HEK293T (cell line): ENCODE measurements around the gene RANBP9.

Experiments used
- CTCF ChIA-PET: fragments of 350-600 bp; formaldehyde crosslinking; extraction: SDS; loops from one replicate; lab custom pipeline; 2021; ENCODE audit warnings: antibody characterized with exemption, inconsistent platforms; lab: Yijun Ruan, JAX
- POLR2A ChIA-PET: fragments of 350-600 bp; formaldehyde crosslinking; extraction: SDS; loops from one replicate; lab custom pipeline; 2020; ENCODE audit warnings: antibody characterized with exemption, inconsistent platforms; lab: Yijun Ruan, JAX
- DNase-seq: peaks from one replicate; pipeline ENCODE4 v3.0.0; 2012; ENCODE audit warnings: mixed read lengths; ENCODE audit errors: extremely low spot score
- ARNT ChIP-seq: fragments of 450-650 bp; IDR thresholded peaks from 2 replicates; pipeline ENCODE4 v1.6.1; 2017; ENCODE audit warnings: mild to moderate bottlenecking
- BHLHE40 ChIP-seq: fragments of 450-650 bp; IDR thresholded peaks from 2 replicates; pipeline ENCODE4 v1.6.1; 2016; ENCODE audit warnings: mild to moderate bottlenecking, moderate library complexity, borderline replicate concordance
- CTBP1 ChIP-seq: fragments of 450-650 bp; IDR thresholded peaks from 2 replicates; pipeline ENCODE4 v1.6.1; 2016; ENCODE audit warnings: borderline replicate concordance
- ELF4 ChIP-seq: fragments of 450-650 bp; IDR thresholded peaks from 2 replicates; pipeline ENCODE4 v1.6.1; 2017; ENCODE audit warnings: antibody characterized with exemption
- FOXA1 ChIP-seq: fragments of 450-650 bp; IDR thresholded peaks from 2 replicates; pipeline ENCODE4 v1.6.1; 2016; ENCODE audit warnings: mild to moderate bottlenecking
- FOXK2 ChIP-seq: fragments of 450-650 bp; IDR thresholded peaks from 2 replicates; pipeline ENCODE4 v1.6.1; 2016; ENCODE audit warnings: mild to moderate bottlenecking
- FOXM1 ChIP-seq: fragments of 450-650 bp; IDR thresholded peaks from 2 replicates; pipeline ENCODE4 v1.6.1; 2017; ENCODE audit warnings: mild to moderate bottlenecking, borderline replicate concordance
- HDGF ChIP-seq: fragments of 450-650 bp; IDR thresholded peaks from 2 replicates; pipeline ENCODE4 v1.6.1; 2017; ENCODE audit warnings: antibody characterized with exemption, borderline replicate concordance
- L3MBTL2 ChIP-seq: fragments of 450-650 bp; conservative IDR thresholded peaks from 2 replicates; pipeline ENCODE4 v1.6.1; 2016; ENCODE audit warnings: mild to moderate bottlenecking
- LEF1 ChIP-seq: fragments of 450-650 bp; IDR thresholded peaks from 2 replicates; pipeline ENCODE4 v1.6.1; 2017; ENCODE audit warnings: mild to moderate bottlenecking, borderline replicate concordance
- NFRKB ChIP-seq: fragments of 450-650 bp; IDR thresholded peaks from 2 replicates; pipeline ENCODE4 v1.6.1; 2016; ENCODE audit warnings: mild to moderate bottlenecking, moderate library complexity
- SP1 ChIP-seq: fragments of 450-650 bp; IDR thresholded peaks from 2 replicates; pipeline ENCODE4 v1.6.1; 2017
- SUZ12 ChIP-seq: fragments of 450-650 bp; IDR thresholded peaks from 2 replicates; pipeline ENCODE4 v1.6.1; 2016; ENCODE audit warnings: mild to moderate bottlenecking
- TARDBP ChIP-seq: fragments of 450-650 bp; IDR thresholded peaks from 2 replicates; pipeline ENCODE4 v1.6.1; 2016
- ZNF384 ChIP-seq: fragments of 450-650 bp; IDR thresholded peaks from 2 replicates; pipeline ENCODE4 v1.6.1; 2016
- TF ChIP-seq, protein P1 (sequence below): fragments of 450-650 bp; IDR thresholded peaks from 2 replicates; pipeline ENCODE4 v1.6.1; 2016

RANBP9 gene

DNA sequence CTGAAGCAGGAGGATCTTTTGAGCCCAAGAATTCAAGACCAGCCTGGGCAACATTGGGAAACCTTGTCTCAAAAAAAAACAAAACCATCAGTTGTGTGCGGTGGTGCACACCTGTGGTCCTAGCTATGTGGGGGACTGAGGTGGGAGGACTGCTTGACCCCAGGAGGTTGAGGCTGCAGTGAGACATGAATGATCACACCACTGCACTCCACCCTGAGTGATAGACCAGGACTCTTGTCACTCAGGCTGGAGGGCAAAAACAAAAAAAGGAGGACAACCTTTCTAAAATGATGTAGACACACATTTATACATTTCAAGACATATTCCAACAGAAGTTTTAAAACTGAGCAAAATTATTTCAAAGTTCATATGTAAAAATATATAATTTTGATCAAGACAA, 51.4 kb downstream of the RANBP9 start:
- TF ChIP-seq ARNT (no peak), NFRKB (no peak), ZNF384 (no peak), FOXK2 (no peak), TARDBP (no peak)
- POLR2A ChIA-PET = no interaction called here
- CTCF ChIA-PET = interaction anchor here (1.5 kb wide), 1 partner anchor 45 kb away, joined by 4 read pairs; the partner anchor contains the start of gene NOL7
- no peak for DNase-seq

DNA sequence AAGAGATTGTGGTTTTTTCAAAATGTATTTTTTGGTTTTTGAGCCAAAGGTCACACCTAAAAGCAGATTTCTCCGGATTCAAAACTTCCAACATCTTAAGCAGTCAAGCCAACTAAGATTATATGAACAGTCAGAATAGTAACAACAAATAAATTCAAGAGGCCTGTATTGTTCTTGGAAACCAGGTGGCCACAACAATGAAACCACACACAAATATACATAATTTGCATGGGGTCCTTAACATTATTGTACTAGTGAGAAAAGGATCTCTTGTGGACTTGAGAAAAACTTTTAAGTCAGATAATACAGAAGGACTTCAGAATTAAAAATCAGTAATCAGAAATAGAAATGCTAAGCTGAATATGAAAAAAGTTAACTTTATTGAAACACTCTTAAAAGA, 55.9 kb downstream of the RANBP9 start:
- CTCF ChIA-PET = no interaction called here
- POLR2A ChIA-PET = no interaction called here
- DNase-seq = no peak
- no peak for TF ChIP-seq BHLHE40
- TF ChIP-seq HDGF = no peak
- TF ChIP-seq TARDBP = no peak
- TF ChIP-seq FOXA1 = no peak
- TF ChIP-seq L3MBTL2 = no peak
- TF ChIP-seq NFRKB = no peak
- TF ChIP-seq ARNT = no peak
- TF ChIP-seq SUZ12 = no peak
- TF ChIP-seq CTBP1 = no peak
- no peak for TF ChIP-seq FOXK2
- TF ChIP-seq LEF1 = no peak
- TF ChIP-seq FOXM1 = no peak
- no peak for TF ChIP-seq ELF4
- no peak for TF ChIP-seq SP1
- TF ChIP-seq ZNF384 = no peak
- TF ChIP-seq, protein P1, sequence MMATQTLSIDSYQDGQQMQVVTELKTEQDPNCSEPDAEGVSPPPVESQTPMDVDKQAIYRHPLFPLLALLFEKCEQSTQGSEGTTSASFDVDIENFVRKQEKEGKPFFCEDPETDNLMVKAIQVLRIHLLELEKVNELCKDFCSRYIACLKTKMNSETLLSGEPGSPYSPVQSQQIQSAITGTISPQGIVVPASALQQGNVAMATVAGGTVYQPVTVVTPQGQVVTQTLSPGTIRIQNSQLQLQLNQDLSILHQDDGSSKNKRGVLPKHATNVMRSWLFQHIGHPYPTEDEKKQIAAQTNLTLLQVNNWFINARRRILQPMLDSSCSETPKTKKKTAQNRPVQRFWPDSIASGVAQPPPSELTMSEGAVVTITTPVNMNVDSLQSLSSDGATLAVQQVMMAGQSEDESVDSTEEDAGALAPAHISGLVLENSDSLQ = no peak

DNA sequence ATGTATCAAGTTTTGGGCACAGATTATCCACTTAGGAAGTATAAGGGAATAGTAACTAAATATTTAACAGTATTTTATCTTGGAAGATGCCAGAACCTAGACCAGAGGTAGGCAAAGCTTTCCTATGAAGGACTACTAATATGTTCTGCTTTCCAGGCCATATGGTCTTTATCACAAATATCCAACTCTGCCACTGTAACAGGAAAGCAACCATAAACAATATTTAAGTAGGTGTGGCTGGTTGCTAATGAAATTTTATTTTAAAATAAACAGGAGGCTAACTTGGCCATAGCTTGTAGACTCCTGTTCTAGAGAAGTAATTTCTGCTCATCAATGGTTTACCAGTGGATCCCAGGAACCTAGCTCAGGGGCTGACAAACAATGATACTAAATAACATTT, 57.1 kb downstream of the RANBP9 start:
- CTCF ChIA-PET = no interaction called here
- TF ChIP-seq SP1 (no peak), TARDBP (no peak), HDGF (no peak), FOXA1 (no peak), CTBP1 (no peak)
- no peak for DNase-seq
- POLR2A ChIA-PET = no interaction called here

DNA sequence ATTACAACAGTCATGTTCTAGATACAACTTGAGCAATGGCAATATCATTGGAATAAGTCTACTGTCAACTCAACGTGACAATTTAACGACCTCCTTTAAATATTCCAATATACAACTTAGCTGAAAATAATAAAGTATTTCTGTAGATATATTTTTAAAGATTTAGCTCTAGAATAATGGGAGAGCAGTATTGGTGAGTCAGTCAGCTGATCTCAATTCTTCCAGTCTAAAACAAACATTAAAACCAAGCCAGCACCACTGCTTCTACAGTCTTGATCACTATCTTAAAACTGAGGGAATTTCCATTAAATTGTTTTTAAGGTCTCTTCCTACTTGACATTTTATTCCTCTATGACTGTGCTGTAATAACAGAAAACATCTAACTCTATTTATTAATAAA, 58.3 kb downstream of the RANBP9 start:
- TF ChIP-seq CTBP1 = no peak
- no peak for TF ChIP-seq FOXK2
- no peak for TF ChIP-seq ELF4
- TF ChIP-seq HDGF = no peak
- TF ChIP-seq SUZ12 = no peak
- TF ChIP-seq L3MBTL2 = no peak
- no peak for TF ChIP-seq FOXA1
- no peak for TF ChIP-seq ZNF384
- no peak for TF ChIP-seq FOXM1
- TF ChIP-seq SP1 = no peak
- TF ChIP-seq ARNT = no peak
- TF ChIP-seq LEF1 = no peak
- TF ChIP-seq BHLHE40 = no peak
- TF ChIP-seq TARDBP = no peak
- no peak for TF ChIP-seq NFRKB
- TF ChIP-seq, protein P1 = no peak
- DNase-seq = no peak
- ChIA-PET CTCF (no interaction called here), POLR2A (no interaction called here)

DNA sequence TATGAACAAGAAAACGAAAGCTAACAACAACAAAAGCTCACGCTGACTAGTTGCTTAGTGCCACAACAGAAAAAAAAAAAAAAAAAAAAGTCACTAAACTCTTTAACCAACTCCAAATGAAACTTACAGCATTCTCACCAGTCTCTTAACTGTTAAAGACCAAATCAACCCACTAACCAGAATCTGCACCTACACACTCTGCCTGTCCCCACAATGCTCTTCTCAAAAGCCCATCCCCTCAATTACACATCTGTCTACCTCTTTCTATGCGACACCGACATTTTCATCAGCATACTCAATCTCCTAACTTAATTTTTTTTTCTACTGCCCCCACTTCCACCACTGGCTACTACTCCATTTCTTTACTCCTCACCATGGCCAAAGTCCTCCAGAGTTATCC, 62.2 kb downstream of the RANBP9 start:
- POLR2A ChIA-PET = no interaction called here
- CTCF ChIA-PET = no interaction called here
- no peak for DNase-seq
- TF ChIP-seq TARDBP = no peak
- TF ChIP-seq, protein P1 = no peak
- no peak for TF ChIP-seq HDGF
- no peak for TF ChIP-seq ARNT
- no peak for TF ChIP-seq CTBP1
- TF ChIP-seq ZNF384 = no peak
- no peak for TF ChIP-seq SP1
- no peak for TF ChIP-seq SUZ12
- no peak for TF ChIP-seq FOXM1
- TF ChIP-seq FOXA1 = no peak
- TF ChIP-seq LEF1 = no peak
- TF ChIP-seq L3MBTL2 = no peak
- no peak for TF ChIP-seq NFRKB
- TF ChIP-seq ELF4 = no peak
- TF ChIP-seq FOXK2 = no peak

DNA sequence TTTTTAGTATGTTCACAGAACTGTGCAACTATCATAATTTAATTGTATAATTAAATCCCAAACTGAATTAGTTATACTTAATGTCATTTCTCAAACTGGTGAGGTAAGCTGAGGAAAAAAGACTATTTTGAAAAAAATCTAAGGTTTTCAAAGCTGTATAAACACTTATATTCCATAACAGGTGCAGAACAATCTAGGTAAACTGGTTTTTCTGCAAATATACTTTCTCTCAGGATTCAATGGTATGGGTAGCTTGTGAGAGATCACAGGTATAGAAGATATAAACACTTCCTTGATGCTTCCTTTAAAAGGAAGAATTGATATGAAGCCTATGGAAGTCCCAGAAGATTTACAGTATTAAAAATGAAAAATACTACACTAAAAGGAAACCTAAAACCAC, 62.8 kb downstream of the RANBP9 start:
- TF ChIP-seq NFRKB = no peak
- no peak for TF ChIP-seq HDGF
- no peak for TF ChIP-seq ZNF384
- TF ChIP-seq TARDBP = no peak
- no peak for TF ChIP-seq SP1
- TF ChIP-seq ELF4 = no peak
- TF ChIP-seq, protein P1 = no peak
- TF ChIP-seq SUZ12 = no peak
- TF ChIP-seq BHLHE40 = no peak
- no peak for TF ChIP-seq LEF1
- no peak for TF ChIP-seq FOXA1
- no peak for TF ChIP-seq ARNT
- TF ChIP-seq FOXM1 = no peak
- no peak for TF ChIP-seq FOXK2
- no peak for TF ChIP-seq CTBP1
- no peak for TF ChIP-seq L3MBTL2
- POLR2A ChIA-PET = no interaction called here
- DNase-seq = no peak
- CTCF ChIA-PET = no interaction called here
